CD4-positive, alpha-beta T cell treated with Interleukin-17A for 4 hours (primary cell): ENCODE data around the gene PTX4.

Source experiments
- DNase-seq: peaks from one replicate; pipeline ENCODE4 v3.0.0-alpha.2; 2020; ENCODE audit warnings: mixed read lengths

The PTX4 gene

GRCh38 chr16:1458336-1458976 is 30.3 kb downstream of the PTX4 start:
- DNase-seq, result no peak

DNA sequence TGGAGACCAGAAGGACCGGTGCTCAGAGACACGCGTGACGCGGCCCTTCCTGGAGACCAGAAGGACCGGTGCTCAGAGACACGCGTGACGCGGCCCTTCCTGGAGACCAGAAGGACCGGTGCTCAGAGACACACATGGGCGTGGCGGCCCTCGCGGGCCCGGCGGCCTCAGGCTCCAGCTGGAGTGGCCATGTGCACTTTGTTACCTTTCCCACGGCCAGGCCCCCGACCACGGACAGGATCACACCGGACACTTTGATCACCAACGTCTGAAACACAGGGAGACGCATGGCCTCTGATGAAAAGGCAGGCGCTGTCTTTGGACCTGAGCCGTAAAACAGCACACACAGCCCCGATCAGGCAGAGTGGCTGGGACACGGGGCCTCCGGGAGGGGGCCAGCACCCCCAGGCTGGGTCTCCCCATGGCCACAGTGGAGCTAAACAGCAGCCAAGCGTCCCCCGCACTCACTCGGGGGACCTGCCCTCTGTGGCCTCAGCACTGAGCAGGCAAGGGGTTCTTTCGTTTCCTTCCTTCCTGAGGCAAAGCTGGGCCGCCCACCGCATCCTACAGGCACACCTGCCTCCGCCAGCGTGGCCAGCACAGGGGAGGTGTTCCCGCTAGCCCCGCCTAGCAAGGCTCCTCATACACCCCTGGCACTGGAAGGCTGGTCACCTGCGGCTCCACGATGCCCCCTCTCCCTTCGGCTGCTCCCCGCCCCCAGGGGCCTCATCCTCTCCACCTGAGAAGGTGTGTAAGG is 31.1 kb downstream of the PTX4 start:
- no peak for DNase-seq

- DNase-seq, result no peak
Measured at GRCh38 chr16:1456951-1457350, 31.8 kb downstream of the PTX4 start.

DNA sequence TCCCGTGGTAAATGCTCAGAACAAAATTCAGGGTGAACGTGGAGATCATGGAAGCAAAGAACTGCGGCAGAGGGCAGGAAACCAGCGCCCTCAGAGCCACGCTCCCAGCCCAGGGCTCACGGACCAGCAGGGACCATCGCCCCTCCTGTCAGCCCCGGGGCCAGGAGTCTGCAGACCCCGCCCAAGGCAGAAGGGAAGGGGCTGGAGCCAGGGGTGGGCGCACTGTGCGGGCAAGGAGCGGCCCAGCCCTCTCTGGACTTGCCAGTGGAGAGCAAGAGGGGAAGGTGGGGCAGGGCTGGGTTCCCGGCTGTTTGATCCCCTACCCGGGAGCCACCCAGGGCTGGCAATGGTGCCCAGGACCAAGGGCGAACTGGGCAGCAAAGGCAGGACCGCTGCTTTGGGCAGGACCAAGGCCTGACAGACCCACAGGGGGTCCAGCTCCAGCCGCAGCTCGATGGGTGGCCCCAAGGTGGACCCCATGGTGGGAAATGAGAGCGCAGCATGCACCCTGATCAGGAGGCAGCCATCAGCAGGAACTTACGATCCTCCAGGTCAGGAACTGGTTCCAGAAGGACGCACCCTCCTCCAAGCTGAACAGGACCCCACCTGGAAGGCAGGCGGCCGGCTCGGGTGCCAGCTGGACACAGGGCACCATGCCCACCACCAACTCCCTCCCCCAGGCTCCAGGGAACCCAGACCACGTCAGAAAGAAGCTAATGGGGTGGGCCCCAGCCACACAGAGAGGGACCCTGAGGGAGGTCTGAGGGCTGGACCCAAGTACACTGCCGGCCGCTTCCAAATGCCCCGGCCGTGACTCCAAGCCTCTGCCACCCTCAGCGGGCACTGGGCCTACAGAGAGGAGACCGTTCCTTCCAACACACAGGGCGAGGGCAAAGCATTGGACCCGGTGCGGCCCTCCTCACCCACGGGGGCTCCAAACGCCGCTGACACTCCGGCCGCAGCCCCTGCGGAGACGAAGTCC is 33.3 kb downstream of the PTX4 start:
- DNase-seq, result no peak

GRCh38 chr16:1454561-1454960 is 34.2 kb downstream of the PTX4 start:
- DNase-seq, result no peak

DNA sequence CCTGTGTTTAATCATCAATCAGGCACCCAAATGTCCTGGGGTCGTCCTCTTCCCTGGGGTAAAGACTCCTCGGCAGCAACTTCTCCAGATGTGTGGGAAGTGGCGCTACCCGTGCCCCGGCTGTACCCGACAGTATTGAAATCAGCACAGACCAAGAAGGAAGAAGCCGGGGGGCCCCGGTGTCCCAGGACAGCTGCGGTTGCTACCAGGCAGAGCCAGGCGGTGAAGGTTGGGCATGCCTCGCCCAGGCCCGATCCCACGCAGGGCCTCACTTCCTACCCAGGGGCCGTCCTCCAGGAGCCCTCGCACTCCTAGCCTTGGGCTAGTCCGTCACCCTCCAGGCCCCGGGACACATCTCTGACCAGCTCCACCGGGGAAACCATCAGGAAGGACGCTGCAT is 35.4 kb downstream of the PTX4 start:
- no peak for DNase-seq

DNA sequence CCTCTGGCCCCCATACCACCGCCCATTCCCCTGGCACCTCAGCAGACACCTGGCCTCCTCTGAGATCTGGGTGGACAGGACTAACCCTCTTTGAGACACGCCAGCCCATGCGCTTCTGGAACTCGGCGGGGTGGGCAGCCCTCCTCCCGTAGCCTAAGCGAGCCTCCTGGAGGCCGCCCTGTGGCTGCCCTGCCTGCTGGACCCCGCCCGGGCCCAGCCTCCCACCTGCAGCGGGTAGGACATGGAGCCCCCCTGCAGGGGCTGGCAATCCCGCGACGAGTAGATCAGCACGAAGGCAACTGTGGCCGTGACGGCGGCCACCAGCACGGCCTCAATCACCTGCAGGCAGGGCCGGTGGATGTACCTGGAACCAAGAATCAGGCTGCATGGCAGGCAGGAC is 36.2 kb downstream of the PTX4 start:
- no peak for DNase-seq

GRCh38 chr16:1451702-1452392 is 36.9 kb downstream of the PTX4 start:
- no peak for DNase-seq

DNA sequence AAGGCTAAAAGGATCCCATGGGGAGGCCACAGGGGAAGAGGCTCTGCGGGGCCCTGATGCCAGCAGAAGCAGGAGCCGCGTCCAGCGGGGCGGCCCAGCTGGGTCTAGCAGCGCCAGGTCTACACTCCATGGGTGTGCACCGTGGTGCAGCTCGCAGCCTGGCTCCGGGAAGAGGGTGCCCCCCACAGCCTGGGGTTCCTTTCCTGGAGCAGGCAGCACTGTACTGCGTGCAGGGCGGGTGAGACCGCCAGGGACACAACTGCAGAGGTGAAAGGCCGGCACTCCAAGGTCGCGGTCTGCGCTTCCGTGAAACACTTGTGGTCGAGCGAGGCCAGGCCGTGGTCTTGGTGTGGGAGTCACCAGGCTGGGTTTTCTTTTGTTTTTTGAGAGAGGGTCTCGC is 37.9 kb downstream of the PTX4 start:
- DNase-seq, result no peak

DNA sequence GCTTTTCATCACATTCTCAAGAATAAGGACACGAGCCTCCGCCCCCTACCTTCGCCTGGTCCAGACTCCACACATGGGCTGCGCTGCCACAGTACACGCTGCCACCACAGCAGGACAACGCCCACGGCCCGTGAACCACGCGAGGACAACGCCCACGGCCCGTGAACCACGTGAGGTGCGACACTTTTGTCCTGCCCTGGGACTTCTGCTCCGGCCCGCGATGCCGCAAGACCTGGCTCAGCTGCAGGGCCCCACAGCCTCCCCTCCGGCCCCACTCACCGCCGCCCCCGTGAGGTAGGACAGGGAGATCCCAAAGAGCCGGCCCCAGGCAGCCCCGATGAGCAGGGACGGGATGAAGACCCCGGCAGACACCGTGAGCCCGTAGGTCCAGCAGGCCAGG is 38.5 kb downstream of the PTX4 start:
- DNase-seq, result no peak

DNA sequence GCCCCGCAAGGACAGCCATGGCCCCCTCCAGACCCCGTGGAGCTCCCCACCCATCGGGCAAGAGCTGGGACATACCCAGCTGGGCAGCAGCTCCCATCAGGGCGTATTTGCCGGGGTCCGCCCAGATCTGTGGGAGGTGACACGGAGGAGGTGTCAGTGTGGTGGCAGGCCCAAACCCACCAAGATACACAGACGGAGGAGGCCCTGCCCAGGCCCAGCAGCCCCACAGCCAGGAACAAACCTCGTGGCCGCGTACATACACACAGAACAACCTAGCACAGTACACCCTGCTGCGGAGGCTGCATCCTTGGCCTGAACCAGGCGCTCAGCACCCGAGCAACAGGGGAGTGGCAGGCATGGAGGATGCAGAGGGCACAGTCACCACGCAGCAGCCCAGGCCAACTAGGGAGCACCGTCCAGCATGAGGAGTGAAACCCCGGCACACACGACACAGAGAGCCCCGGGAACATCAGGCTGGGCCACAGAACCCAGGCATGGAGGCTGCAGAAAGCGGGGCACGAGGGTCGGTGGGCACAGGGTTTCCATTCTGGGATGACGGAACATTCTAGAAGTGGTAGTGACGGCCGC is 39.4 kb downstream of the PTX4 start:
- no peak for DNase-seq

DNA sequence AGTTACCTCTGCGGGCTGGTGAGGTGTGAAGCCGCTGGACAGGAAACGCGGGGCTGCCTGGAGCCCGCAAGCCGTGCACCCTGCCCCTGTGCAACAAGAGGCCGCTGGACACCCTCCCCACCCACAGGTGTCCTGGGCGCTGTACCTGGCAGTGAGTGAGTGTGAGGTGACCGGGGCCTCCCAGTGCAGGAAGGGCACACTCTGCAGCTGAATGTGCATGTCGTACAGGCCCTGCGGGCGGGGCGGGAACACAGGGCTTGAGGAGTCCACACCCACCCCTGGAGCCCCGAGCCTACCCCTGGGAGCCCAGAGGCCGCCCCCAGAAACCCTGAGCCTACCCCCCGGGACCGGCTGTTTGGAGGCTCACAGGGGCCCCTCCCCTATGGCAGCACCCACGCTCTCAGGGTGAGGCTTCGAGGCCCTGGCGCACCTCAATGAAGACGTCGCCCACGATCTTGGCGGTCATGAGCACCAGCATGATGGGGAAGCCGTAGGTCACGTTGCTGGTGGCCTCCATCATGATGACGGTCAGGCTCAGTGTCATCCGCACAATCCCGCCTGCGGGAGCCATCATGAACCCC is 40.1 kb downstream of the PTX4 start:
- DNase-seq, result no peak

- no peak for DNase-seq
Measured at GRCh38 chr16:1447965-1448364, 40.8 kb downstream of the PTX4 start.

DNA sequence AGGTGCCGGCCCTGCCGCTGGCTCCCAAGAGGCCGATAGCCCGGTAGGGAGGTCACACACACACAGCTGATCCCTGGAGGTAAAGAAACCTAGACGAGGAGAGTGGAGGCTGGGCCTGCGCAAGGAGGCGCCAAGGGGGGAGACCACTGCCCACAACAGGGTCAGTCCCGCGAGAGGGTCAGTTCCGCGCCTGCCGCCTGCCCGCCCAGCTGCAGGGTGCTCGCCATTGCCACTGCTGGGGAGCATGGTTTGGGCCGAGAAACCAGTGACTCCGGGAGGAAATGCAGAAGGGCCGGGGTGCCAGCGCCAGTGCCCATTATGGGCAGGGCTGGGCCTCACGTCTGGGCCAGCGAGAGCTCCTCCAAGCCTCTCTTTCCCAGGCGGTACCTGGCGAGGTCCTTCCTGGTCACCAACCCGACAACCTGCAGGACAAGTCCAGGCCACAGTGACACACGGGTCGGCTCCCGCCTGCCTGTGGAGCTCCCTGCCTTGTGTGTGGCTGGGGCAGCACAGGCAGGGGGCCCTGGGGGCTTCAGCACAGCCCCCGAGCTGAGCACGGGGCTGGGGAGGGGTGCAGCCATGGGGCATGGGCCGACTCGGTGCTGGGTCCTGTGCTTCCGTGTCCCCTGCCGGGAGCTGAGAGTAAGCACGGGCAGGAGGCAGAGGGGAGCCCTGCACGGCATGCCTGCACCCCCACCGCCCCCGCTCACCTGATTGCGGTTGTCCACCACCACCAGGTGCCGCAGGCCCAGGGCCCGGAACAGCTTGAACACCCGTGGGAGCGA is 42.3 kb downstream of the PTX4 start:
- no peak for DNase-seq

- DNase-seq, result no peak
Measured at GRCh38 chr16:1445518-1446203, 43.1 kb downstream of the PTX4 start.

- DNase-seq, result no peak
Measured at GRCh38 chr16:1444730-1445517, 43.8 kb downstream of the PTX4 start.

- no peak for DNase-seq
Measured at GRCh38 chr16:1443980-1444729, 44.6 kb downstream of the PTX4 start, which contains the start of gene CCDC154. Gene CCDC154 (minus strand): TSS chr16:1444556. CDS start chr16:1444322, 234 bp downstream.

DNA sequence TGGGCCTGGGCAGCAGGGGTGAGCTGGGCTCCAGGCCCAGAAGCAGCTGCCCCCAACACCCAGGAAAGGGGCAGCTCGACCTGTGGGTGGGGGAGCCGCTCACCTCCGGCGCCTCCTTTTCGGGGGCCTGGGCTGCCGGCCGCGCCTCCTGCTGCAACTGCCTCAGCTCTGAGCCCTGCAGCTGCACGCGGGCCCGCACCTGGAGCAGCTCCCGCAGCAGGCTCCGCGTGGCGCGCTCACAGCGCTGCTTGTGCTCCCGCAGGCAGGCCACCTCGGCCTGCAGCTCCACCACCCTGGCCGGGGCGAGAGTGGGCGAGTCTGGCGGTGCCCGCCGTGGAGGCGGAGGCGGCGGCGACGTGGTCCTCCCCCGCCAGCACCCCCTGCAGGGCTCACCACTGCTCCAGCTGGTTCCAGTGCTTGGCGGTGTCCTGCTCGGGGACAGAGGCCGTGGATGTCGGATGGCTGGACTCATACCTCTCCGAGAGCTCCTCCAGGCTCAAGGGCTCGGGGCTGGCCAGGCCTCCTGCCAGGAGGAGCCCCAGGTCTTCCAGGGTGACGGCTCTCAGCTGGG is 45.3 kb downstream of the PTX4 start:
- DNase-seq, result no peak

GRCh38 chr16:1442697-1443096 is 46.0 kb downstream of the PTX4 start:
- no peak for DNase-seq
